ENCODE data around the gene SLC22A4.

SLC22A4 gene

DNA sequence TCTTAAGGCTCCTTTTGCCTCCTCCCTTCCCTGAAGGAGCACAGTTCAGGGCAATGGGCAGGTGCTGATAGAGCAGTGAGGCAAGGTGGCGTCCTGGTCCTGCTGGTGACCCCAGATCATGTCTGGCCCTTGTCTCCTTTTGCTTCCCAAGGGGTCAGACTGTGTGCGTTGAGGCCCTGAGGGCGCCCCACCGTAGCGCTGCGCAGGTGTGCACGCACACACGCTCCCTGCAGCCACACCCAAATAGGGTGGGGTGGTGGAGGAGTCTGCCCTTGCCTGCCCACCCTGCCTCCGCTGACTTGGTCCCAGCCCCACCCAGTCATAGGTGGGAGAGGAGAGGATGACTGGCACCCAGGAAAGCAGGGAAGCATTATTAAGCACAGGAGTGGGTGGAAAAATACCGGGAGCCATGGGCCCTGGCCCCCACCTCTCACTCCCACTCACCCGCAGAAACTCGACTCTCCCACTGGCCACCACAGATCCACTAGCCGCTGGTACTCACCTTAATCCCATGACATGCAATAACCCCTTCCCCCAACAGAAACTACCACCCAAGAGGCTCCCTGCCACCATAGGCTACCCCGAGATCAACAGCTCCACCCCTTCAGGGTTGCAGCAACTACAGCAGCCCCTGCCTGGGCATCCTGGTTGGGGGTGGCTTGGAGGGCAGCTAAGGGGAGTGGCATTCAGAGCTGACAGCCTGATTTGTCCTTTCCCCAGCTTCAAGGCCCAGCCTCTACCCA lies 20.0 kb upstream of the SLC22A4 start:
- DNase-seq (ENCODE audit: low spot score) = no peak
- FAIRE-seq = no peak

DNA sequence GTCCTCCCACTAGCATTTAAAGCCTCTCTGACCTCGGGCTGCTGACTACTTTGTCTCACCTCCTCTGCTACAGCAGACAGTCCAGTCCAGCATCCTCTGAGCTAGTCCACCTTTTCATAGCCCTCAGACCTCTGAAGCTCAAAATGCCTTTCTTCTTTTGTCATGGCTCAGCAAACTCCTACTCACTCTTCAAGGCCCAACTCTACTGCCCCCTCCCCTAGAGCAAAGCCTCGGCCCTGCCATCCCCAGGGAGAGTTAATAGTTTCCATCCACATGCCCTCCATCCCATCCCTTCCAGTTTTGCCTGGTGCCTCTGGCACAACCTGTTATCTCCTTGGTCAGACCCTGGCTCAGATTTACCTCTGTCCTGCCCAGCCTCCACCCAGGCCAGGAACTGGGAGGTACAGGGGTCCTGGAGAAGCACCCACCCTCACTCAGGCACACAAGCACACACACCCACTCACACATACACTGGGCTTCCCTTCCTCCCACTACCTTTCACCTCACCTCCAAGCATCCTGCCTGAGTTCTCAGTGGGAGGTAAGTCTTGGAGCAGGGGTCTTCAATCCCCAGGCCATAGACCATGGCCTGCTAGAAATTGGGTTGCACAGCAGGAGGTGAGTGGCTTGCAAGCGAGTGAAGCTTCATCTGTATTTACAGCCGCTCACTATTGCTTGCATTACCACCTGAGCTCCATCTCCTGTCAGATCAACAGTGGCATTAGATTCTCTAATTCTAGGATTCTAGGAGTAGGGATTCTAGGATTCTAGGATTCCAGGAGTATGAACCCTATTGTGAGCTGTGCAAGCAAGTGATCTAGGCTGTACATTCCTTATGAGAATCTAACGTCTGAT lies 18.6 kb upstream of the SLC22A4 start:
- DNase-seq (ENCODE audit: low spot score) (no peak), FAIRE-seq (no peak)

- DNase-seq (ENCODE audit: low spot score) = no peak
- FAIRE-seq = no peak
These were observed 16.9 kb upstream of the SLC22A4 start for GRCh38 chr5:132277256-132277655.

DNA sequence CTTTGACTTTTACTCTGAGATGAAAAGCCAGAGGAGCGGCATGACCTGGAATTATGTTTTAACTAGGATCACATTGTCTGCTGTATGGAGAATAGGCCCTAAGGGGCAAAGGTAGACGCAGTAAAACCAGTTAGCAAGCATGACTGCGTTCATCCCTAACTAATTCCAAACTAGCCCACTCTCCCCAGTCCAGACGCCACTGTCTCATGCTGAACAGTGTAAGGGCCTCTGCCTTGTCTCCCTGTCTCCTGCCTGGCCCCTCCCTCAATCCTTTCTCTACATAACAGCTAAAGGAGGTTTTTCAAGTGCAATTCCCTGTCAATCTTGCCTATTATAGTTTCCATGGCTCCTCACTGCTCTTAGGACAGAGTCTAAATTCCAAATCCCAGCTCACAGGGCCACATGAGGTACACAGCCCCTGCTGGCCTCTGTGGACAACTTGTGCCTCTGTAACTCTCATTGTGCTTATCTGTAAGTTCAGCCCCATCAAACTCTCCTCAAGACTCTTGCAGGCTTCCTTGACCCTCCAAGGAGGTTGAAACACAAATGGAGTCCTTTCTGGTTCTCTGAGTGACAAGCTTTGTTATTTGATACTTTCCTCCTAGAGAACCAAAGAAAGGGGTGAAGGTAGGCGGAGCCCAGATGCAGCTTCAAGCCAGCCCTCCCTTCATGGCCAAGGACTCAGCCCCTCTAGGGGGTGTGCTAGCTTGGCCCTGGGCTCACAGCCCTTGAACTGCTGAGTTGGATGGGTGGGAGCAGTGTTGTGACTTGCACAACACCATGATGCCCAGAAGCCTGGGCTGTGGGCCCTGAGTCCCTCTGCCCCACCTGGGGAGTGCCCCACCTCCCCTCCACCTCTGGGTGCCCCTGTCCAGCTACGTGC lies 16.0 kb upstream of the SLC22A4 start:
- FAIRE-seq = no peak
- no peak for DNase-seq (ENCODE audit: low spot score)

DNA sequence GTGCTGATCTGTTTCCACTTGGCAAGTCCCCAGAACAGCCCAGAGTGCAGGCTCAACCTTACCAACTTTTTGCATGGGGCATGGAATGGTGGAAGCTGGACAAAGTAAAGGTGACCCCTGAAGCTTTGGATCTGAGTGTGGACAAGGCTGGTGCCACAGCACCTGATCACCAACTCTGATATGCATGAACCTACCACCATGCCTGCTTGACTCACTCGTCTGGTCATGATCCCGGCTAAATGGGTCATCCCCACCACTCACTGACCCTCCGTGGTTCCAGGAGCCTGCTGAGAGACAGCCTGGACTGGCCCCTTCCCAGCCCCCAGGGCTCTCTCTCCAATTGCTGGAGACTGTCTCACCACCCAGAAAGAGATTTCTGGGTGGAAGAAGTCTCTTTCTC lies 14.4 kb upstream of the SLC22A4 start:
- DNase-seq (ENCODE audit: low spot score) (no peak), FAIRE-seq (no peak)

GRCh38 chr5:132280371-132281240 lies 13.6 kb upstream of the SLC22A4 start:
- no peak for FAIRE-seq
- DNase-seq (ENCODE audit: low spot score) = no peak

GRCh38 chr5:132281856-132282614 lies 12.2 kb upstream of the SLC22A4 start:
- no peak for FAIRE-seq
- no peak for DNase-seq (ENCODE audit: low spot score)

- peak; percentile 26 for DNase-seq (ENCODE audit: low spot score)
- no peak for FAIRE-seq
These were observed 10.7 kb upstream of the SLC22A4 start for GRCh38 chr5:132283423-132284043.

GRCh38 chr5:132289097-132289496 lies 5.1 kb upstream of the SLC22A4 start:
- FAIRE-seq (no peak), DNase-seq (ENCODE audit: low spot score) (no peak)

DNA sequence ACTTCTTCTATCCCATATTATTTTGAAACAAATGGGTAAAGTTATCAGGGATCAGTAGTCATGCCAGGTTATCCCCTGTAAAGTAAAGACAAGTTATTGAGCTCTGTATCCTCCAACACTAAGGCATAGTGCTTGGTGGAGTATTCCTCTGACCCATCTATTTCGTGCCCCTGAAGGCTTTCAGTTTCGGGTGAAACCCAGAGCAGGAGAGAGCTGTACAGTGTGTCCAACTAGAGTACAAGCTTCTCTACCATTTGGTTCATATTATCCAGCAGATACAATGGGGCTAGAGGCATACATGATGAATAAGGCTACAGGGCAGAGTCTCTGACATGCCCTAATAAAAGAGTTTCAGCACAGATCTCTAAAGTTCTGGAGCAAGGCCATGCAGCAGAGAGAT lies 3.2 kb upstream of the SLC22A4 start:
- no peak for FAIRE-seq
- DNase-seq (ENCODE audit: low spot score) = no peak

GRCh38 chr5:132293066-132293991 lies 865 bp upstream of the SLC22A4 start:
- DNase-seq (ENCODE audit: low spot score) = peak; percentile 86
- no peak for FAIRE-seq

DNA sequence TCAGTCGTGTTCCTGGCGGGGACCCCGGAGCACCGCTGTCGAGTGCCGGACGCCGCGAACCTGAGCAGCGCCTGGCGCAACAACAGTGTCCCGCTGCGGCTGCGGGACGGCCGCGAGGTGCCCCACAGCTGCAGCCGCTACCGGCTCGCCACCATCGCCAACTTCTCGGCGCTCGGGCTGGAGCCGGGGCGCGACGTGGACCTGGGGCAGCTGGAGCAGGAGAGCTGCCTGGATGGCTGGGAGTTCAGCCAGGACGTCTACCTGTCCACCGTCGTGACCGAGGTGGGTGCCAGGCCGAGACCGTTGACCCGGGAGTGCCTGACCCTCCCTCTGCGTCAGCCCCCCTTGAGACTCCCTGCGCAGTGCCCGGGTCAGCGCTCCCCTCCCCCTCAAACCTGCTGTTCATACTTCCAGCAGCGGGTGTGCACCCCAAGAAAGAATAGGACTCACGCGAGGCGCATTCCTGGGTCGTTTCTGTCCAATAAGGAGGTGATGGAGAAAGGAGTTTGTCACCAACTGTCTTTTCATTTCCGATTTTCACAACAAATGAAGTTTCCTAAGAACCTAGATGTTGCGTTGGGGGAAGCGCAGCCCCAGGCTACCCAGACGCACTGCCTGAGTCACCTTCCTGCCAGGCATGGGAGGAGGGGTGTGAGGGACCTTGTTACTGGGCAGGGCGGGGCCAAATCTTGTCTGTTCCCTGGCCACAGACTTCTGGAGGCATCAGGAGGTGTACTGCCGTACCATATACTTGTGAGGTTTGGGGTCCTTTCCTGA lies 722 bp downstream of the SLC22A4 start:
- DNase-seq (ENCODE audit: low spot score) (peak; percentile 77), FAIRE-seq (peak; percentile 67)

- DNase-seq (ENCODE audit: low spot score) (no peak), FAIRE-seq (no peak)
These were observed 1.6 kb downstream of the SLC22A4 start for GRCh38 chr5:132295505-132296411.

DNA sequence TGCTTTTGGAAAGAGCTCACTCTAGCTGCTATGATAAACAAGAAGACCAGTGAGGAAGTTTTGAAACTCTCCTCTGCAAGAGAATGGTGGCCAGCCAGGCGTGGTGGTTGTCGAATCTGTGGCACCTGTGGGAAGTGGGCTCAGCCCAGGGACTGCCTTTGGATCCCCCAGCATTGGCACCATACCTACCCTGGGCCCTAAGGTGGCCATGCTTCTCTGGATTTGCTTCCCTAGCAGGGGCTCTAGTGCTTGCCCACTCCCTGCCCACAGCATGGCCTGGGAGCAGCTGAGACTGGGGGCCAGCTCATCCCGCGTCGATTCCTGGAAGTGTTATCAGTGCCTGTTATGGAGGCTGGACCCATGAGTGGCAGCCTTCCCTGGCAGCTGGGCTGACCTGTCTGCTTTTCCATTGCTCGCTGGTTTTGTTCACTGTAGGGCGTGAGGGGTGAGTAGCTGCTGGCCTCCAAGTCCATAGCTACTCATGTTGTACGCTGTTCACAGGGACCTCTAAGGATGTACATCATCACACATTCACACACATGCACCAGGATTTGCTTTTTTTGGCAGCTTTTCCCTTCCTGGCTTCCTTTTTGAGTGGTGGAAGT lies 2.3 kb downstream of the SLC22A4 start:
- DNase-seq (ENCODE audit: low spot score) = no peak

GRCh38 chr5:132297211-132297940 lies 3.2 kb downstream of the SLC22A4 start:
- DNase-seq (ENCODE audit: low spot score) (no peak), FAIRE-seq (no peak)

More for the DNA sequence above, 2.3 kb downstream of the SLC22A4 start:
- FAIRE-seq = no peak
